Measurements from ENCODE around the gene PTGDR.

DNA sequence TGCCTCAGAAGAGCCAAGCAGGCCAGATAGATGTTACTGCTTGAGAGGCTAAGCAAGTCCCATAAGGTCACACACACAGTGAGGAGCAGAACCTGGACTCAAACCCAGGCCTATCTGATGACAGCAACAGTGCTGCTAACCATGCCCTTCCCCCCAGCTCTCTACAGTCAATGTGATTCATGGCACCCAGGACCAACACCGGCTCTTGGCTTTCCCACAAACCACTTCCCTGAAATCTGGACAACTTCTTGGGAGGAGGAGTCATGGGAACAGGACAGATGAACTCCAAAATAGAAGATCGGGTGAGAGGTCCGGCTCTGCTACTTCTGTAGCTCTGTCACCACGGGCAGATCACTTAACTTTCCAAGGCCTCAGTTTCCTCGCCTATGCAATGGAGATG lies 716 bp upstream of the PTGDR start:
- TF ChIP-seq, protein P1, sequence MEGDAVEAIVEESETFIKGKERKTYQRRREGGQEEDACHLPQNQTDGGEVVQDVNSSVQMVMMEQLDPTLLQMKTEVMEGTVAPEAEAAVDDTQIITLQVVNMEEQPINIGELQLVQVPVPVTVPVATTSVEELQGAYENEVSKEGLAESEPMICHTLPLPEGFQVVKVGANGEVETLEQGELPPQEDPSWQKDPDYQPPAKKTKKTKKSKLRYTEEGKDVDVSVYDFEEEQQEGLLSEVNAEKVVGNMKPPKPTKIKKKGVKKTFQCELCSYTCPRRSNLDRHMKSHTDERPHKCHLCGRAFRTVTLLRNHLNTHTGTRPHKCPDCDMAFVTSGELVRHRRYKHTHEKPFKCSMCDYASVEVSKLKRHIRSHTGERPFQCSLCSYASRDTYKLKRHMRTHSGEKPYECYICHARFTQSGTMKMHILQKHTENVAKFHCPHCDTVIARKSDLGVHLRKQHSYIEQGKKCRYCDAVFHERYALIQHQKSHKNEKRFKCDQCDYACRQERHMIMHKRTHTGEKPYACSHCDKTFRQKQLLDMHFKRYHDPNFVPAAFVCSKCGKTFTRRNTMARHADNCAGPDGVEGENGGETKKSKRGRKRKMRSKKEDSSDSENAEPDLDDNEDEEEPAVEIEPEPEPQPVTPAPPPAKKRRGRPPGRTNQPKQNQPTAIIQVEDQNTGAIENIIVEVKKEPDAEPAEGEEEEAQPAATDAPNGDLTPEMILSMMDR (IDR thresholded peaks at IDR 0.05), result no peak
- no peak for TF ChIP-seq POLR2A (IDR thresholded peaks at IDR 0.05)
